ENCODE results near the gene MAPKBP1.

MAPKBP1 gene

GRCh38 chr15:41806291-41807181 lies 32.3 kb downstream of the MAPKBP1 start:
- DNase-seq, result no peak

DNA sequence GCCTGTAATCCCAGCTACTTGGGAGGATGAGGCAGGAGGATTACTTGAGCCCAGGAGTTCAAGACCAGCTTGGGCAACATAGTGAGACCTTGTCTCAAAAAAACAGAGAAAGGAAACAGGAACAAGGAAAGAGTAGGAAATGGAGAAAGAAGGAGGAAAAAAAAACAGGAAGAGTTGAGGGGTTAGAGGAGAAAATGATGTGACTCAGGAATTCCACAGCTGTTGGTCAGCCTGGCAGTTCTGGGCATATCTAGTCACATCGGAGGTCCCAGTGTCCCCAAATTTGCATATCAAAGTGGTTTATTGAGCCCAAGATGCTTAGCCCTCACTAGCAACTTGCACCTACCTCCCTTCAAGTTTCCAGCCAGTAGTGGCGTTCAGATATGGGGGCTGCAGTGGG lies 34.8 kb downstream of the MAPKBP1 start:
- DNase-seq, result no peak

DNA sequence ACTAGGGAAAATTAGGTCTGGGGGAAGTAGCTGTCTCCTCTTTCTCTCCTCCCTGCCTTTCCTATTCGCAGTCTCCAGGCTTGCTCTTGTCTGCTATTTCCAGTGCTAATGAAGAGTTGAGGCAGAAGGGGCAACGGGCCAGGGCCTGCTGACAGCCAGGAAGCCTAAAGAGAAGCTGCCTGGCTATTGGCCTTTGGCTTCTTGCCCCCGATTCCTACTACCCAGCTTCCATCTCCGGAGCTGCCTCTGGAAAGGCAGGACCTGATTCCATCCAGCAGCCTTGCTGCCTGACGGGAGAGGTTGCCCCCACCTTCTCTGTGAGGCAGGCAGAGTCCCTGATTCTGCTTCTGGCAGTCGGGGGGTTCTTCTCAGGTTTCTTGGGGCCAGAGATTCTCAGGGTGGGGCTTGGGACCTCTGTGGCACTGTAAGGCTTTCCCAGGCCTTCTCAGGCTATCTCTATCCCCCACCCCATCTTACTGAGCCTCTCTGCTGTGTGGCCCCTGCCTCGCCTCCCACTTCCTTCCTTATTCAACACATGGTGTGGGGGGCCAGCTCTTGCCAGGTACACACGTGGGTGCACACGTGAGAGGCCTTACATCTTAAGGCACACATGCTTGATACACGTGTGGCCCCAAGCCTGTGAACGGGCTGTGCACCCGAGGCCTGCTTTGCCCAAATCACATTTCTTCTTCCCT lies 35.4 kb downstream of the MAPKBP1 start:
- DNase-seq, result no peak

- DNase-seq, result no peak
Observed at GRCh38 chr15:41810651-41811431, 36.6 kb downstream of the MAPKBP1 start.

GRCh38 chr15:41811432-41812195 lies 37.3 kb downstream of the MAPKBP1 start:
- peak; percentile 18 for DNase-seq

DNA sequence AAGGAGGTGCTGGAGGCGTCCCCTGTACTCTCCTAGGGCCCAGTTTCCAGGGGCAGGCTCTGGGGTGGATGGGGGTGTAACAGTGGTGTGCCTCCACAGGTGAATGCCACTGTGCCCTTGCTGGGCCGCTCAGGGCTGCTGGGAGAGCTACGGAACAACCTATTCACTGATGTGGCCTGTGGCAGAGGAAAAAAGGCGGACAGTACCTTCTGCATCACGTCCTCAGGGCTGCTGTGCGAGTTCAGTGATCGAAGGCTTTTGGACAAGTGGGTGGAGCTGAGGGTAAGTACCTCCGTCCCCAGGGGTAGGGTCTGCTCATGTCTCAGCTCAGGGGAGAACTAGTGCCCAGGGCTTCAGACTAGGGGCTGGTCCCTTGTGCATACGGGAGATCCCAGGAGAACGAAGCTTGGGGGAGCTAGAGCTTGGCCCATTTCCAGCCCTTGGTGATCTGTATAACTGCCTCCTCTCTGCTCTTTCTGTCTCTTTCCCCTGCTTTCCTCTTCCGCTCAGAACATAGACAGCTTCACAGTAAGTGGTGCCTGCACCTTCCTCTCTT lies 38.6 kb downstream of the MAPKBP1 start:
- no peak for DNase-seq

DNA sequence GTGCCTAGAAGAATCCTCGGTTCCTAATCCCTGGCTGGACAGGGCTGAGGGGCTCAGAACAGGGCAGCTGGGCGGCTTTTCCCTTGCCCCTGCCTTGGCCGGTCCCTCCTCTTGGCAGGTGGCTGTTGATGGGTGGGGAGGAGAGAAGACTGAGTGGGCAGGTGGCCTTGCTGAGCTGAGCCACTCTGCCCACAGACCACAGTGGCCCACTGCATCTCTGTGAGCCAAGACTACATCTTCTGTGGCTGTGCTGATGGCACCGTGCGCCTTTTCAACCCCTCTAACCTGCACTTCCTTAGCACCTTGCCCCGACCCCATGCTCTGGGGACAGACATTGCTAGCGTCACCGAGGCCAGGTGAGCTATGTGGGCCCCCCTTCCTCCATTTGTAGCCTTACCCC lies 39.1 kb downstream of the MAPKBP1 start:
- no peak for DNase-seq

- DNase-seq, result no peak
Observed at GRCh38 chr15:41814534-41814933, 40.2 kb downstream of the MAPKBP1 start.

GRCh38 chr15:41816788-41817187 lies 42.5 kb downstream of the MAPKBP1 start:
- no peak for DNase-seq

DNA sequence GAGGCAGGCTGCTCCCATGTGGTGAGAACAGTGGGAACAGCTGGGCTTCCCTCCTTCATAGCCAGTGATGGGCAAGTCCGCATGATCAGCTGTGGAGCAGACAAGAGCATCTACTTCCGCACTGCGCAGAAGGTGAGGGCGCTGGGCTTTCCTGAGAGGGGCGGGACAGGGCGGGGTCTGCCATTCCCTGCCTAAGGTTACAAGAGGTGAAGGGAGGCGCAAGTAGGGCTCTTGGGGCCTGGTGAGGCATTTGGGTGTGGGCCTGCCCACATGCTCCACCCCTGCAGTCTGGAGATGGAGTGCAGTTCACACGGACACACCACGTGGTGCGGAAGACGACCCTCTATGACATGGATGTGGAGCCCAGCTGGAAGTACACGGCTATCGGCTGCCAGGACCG lies 43.0 kb downstream of the MAPKBP1 start:
- DNase-seq, result no peak

- DNase-seq, result no peak
Observed at GRCh38 chr15:41817781-41818180, 43.5 kb downstream of the MAPKBP1 start.

DNA sequence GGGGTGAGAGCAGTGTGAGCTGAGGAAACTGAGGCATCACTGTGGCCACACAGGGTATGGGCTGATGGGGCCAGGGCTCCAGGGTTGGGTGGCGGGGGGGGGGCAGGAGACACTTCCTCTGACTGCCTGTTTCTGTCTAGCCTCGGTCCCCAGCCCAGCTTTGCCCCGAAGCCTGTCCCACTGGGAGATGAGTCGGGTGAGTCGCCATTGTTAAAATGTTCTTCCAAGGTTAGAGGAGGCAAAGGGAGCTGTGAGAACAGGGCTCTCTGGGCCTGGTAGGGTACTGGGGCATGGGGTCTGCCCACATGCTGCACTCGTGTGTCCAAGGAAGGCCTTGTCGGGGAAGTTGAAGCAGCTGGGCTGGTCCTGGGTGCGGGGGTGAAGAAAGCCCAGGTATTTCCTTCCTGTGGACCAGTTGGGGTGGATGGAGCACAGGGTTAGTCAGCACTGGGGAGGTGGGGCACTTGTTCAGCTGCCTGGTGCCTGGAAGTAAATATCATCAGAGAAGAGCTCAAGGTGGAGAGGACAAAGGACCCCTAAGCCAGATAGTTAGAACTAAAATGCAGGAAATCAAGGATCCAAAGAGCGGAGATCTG lies 45.3 kb downstream of the MAPKBP1 start:
- DNase-seq, result no peak

DNA sequence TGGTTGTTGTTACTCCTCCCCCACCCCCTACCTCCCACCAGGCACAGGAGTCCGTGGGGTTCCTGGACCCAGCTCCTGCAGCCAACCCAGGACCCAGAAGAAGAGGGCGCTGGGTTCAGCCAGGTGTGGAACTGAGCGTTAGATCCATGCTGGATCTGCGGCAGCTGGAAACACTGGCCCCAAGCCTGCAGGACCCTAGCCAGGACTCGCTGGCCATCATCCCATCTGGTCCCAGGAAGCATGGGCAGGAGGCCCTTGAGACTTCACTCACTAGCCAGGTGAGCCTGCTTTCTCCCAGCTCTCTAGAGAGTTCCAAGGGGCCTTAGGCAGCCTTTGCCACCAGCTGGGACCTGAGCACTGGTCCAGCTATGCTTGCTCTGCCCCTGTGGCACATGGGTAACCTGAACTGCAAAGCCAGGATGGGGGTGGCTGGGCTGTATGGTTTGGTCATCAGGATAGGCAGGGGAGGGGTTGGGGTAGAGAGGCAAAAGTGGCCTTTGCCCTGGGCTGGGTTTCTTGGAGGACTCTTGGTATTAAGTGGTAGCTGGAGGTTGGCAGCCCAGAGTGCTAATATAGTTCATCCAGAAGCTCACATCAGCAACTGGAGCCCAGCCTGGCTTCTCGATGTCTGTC lies 46.6 kb downstream of the MAPKBP1 start:
- no peak for DNase-seq

DNA sequence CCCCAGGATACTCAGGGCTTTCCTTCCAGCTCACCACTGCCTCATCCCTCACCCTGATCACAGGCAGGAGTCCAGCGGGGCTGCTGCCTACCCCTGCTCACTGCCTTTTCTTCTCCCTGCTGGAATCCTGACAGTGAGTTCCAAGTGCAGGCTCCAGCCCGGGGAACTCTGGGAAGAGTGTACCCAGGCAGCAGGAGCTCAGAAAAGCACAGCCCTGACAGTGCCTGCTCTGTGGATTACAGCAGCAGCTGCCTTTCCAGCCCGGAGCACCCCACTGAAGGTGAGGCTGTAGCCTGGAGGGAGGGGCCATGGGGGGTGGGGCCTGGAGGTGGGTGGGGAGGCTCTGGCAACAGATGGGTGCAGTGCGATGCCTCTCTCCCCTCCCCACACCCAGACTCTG lies 47.5 kb downstream of the MAPKBP1 start:
- DNase-seq, result no peak

DNA sequence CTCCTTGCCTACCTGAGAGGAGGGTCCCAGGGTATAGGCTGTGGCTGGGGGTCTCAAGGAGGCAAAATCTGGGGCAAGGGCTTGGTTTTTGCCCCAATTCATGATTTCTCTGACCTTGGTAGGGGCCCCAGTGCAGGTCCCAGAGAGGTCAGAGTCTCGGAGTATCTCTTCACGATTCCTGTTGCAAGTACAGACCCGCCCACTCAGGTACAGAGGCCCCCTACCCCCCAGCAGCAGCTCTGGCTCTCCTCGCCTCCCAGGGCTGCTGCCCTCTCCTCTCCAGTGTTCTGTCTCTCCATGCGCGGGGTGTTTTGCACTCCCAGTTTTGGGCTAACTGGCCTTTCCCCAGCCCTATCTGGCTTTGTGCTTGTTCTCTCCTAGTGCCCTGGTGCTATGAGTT lies 48.2 kb downstream of the MAPKBP1 start:
- DNase-seq, result no peak

GRCh38 chr15:41822957-41823356 lies 48.7 kb downstream of the MAPKBP1 start:
- DNase-seq, result no peak

- no peak for DNase-seq
Observed at GRCh38 chr15:41823502-41823901, 49.2 kb downstream of the MAPKBP1 start.

DNA sequence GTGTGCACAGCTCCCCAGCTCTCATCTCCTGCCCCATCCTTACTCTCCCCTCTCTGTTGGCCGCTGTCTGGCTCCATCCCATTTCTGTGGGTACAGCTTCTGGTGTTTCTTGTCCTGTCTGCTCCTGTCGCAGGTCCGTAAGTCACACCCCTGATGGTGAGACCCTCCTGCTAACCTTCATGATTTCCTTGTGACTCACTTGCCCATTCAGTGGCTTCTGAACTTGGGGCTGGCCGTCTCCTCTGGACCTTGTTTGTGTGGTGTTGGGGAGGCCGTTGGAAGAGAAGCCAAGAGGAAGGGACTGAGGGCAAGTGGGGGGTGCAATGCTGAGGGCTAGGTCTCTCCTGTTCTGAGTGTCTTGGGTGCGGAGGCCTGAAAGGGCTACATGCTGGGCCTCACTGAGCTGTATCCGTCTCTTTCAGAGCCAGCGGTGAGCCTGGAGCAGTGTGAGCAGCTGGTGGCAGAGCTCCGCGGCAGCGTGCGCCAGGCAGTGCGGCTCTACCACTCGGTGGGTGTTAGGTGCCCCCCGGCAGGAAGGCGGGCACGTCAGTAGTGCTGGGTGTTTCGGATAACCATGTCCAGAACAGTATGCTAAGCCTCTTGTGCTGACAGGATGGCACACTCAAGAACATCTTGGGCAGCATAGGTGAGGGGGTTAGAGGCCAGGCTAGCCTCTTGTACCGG lies 49.9 kb downstream of the MAPKBP1 start:
- no peak for DNase-seq

DNA sequence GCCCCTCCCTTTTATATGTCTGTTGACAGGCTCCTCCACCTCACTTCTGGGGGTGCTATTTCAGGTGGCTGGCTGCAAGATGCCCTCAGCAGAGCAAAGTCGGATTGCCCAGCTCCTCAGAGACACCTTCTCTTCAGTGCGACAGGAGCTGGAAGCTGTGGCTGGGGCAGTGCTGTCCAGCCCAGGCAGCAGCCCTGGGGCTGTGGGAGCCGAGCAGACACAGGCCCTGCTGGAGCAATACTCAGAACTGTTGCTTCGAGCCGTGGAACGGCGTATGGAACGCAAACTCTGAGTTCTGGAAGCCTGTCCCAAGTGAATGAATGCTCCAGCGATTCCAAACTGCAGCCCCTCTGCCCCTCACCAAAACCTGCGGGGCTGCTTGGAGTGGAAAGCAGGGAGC lies 50.9 kb downstream of the MAPKBP1 start:
- no peak for DNase-seq

- no peak for DNase-seq
Observed at GRCh38 chr15:41825572-41826535, 51.6 kb downstream of the MAPKBP1 start.
